Neural cell (in vitro differentiated cells): Measurements from ENCODE around the gene NRG3. TPM values are rescaled to one million over a fixed set of nuclear protein-coding genes. Genes with fewer than 3 reads are reported as not detected.

Source experiments
- H2AFZ ChIP-seq: fragments of 200-600, 300-800 bp; sonication (generic), shearing (Covaris generic); 2 replicates; pipeline ENCODE4 v1.6.0; 2014; ENCODE audit warnings: low read depth, mild to moderate bottlenecking, antibody characterized with exemption, low read length, moderate library complexity
- H3F3A ChIP-seq: fragments of 200-600 bp; shearing (Covaris generic); 2 replicates; pipeline ENCODE4 v1.6.1; 2016; ENCODE audit warnings: mild to moderate bottlenecking, moderate library complexity, mixed read lengths, antibody characterized with exemption, low read length; ENCODE audit not compliant: insufficient read depth, poor library complexity, severe bottlenecking
- H3K27ac ChIP-seq: fragments of 200-600, 300-800 bp; sonication (generic), shearing (Covaris generic); 2 replicates; pipeline ENCODE4 v1.5.1; 2014; ENCODE audit warnings: mild to moderate bottlenecking, low read length, moderate library complexity
- H3K27me3 ChIP-seq: fragments of 300-800, 200-600 bp; sonication (generic), shearing (Covaris generic); 2 replicates; pipeline ENCODE4 v1.6.0; 2014; ENCODE audit warnings: mild to moderate bottlenecking, low read depth, low read length, moderate library complexity; ENCODE audit not compliant: insufficient read depth
- H3K36me3 ChIP-seq: fragments of 300-800, 200-600 bp; sonication (generic), shearing (Covaris generic); 2 replicates; pipeline ENCODE4 v1.5.1; 2014; ENCODE audit warnings: mild to moderate bottlenecking, antibody characterized with exemption, low read length, moderate library complexity; ENCODE audit not compliant: insufficient read depth
- H3K4me2 ChIP-seq: fragments of 300-800, 200-600 bp; sonication (generic), shearing (Covaris generic); 2 replicates; pipeline ENCODE4 v1.6.0; 2014; ENCODE audit warnings: mild to moderate bottlenecking, low read length
- H3K4me3 ChIP-seq: fragments of 300-800, 200-600 bp; sonication (generic), shearing (Covaris generic); 2 replicates; pipeline ENCODE4 v1.5.1; 2014; ENCODE audit warnings: mild to moderate bottlenecking, low read length, moderate library complexity
- H3K79me2 ChIP-seq: fragments of 200-600 bp; shearing (Covaris generic); replicated peaks from 2 replicates; pipeline ENCODE4 v1.6.0; 2014; ENCODE audit warnings: mild to moderate bottlenecking, low read length, moderate library complexity; ENCODE audit not compliant: insufficient read depth
- H3K9ac ChIP-seq: fragments of 300-800, 200-600 bp; sonication (generic), shearing (Covaris generic); 2 replicates; pipeline ENCODE4 v1.6.1; 2016; ENCODE audit warnings: mild to moderate bottlenecking, low read length, mixed read lengths
- H3K9me2 ChIP-seq: fragments of 200-600 bp; shearing (Covaris generic); 2 replicates; pipeline ENCODE4 v1.6.1; 2016; ENCODE audit warnings: mild to moderate bottlenecking, low read length, mixed read lengths; ENCODE audit not compliant: insufficient read depth
- H3K9me3 ChIP-seq: fragments of 200-600, 300-800 bp; sonication (generic), shearing (Covaris generic); 2 replicates; pipeline ENCODE4 v1.6.1; 2016; ENCODE audit warnings: mild to moderate bottlenecking, mixed run types, low read length, moderate library complexity, mixed read lengths
- H4K20me1 ChIP-seq: fragments of 200-600 bp; shearing (Covaris generic); 2 replicates; pipeline ENCODE4 v1.6.1; 2016; ENCODE audit warnings: mild to moderate bottlenecking, mixed run types; ENCODE audit not compliant: insufficient read depth
- CTCF ChIP-seq: fragments of 450-650 bp; IDR thresholded peaks from 2 replicates; pipeline ENCODE4 v1.5.1; 2014; ENCODE audit warnings: antibody characterized with exemption, mild to moderate bottlenecking, moderate library complexity; ENCODE audit not compliant: poor library complexity, severe bottlenecking
- EP300 ChIP-seq: fragments of 450-650 bp; conservative IDR thresholded peaks from 2 replicates; pipeline ENCODE4 v1.6.1; 2014; ENCODE audit warnings: antibody characterized with exemption, mild to moderate bottlenecking, moderate library complexity; ENCODE audit not compliant: poor library complexity, severe bottlenecking
- EZH2 ChIP-seq: fragments of 200-600, 300-800 bp; shearing (Covaris generic), sonication (generic); IDR thresholded peaks from 2 replicates; pipeline ENCODE4 v1.6.1; 2014; ENCODE audit warnings: antibody characterized with exemption, low read length, borderline replicate concordance, mild to moderate bottlenecking; ENCODE audit not compliant: insufficient read depth, poor library complexity, severe bottlenecking
- MXI1 ChIP-seq: fragments of 450-650 bp; conservative IDR thresholded peaks from 2 replicates; pipeline ENCODE4 v1.6.1; 2014; ENCODE audit warnings: antibody characterized with exemption, mild to moderate bottlenecking; ENCODE audit not compliant: poor library complexity, severe bottlenecking
- POLR2AphosphoS5 ChIP-seq: IDR thresholded peaks from 2 replicates; pipeline ENCODE4 v1.6.1; 2012
- RAD21 ChIP-seq: fragments of 450-650 bp; conservative IDR thresholded peaks from 2 replicates; pipeline ENCODE4 v1.6.1; 2014; ENCODE audit warnings: antibody characterized with exemption, mild to moderate bottlenecking, moderate library complexity
- REST ChIP-seq: IDR thresholded peaks from 2 replicates; pipeline ENCODE4 v1.6.1; 2012; ENCODE audit warnings: borderline replicate concordance
- SMC3 ChIP-seq: fragments of 450-650 bp; conservative IDR thresholded peaks from 2 replicates; pipeline ENCODE4 v1.6.1; 2014; ENCODE audit warnings: antibody characterized with exemption, mild to moderate bottlenecking, moderate library complexity; ENCODE audit not compliant: poor library complexity
- TAF1 ChIP-seq: IDR thresholded peaks from 2 replicates; pipeline ENCODE4 v1.6.1; 2012; ENCODE audit warnings: low read depth
- polyA plus RNA-seq: library from polyadenylated mRNA; depleted of rRNA; stranded (reverse); fragments of >200 nt; gene quantifications from 2 replicates; pipeline ENCODE4 v1.2.3, GENCODE V29; 2014

Gene NRG3
- polyA plus RNA-seq, 1 donor from 2014 or later, result 14.0 TPM

- Histone ChIP-seq H3K9me3 (no peaks in the 10 kb centered on the region), H3K27me3 (no peaks in the 10 kb centered on the region), H3K27ac (no peak overlapping the region), H3F3A (no peaks in the 10 kb centered on the region), H3K79me2 (no peaks in the 10 kb centered on the region), H3K9ac (no peak overlapping the region), H2AFZ (no peak overlapping the region), H4K20me1 (no peaks in the 10 kb centered on the region), H3K4me2 (no peak overlapping the region), H3K36me3 (no peaks in the 10 kb centered on the region), H3K4me3 (no peak overlapping the region), H3K9me2 (no peaks in the 10 kb centered on the region)
- TF ChIP-seq RAD21 (no peak), SMC3 (no peak), TAF1 (no peak), EP300 (no peak), MXI1 (no peak), POLR2AphosphoS5 (no peak), CTCF (no peak), EZH2 (no peak), REST (no peak)
These were observed 103.2 kb downstream of the NRG3 start for GRCh38 chr10:81978238-81978637.

GRCh38 chr10:81981724-81982123, 106.7 kb downstream of the NRG3 start:
- TF ChIP-seq REST (no peak), TAF1 (no peak), CTCF (no peak), SMC3 (no peak), EZH2 (no peak), RAD21 (no peak), POLR2AphosphoS5 (no peak), MXI1 (no peak), EP300 (no peak)
- no peaks in the 10 kb centered on the region for H3K27me3 ChIP-seq
- no peak overlapping the region for H3K27ac ChIP-seq
- no peaks in the 10 kb centered on the region for H3K9me2 ChIP-seq
- no peaks in the 10 kb centered on the region for H3K36me3 ChIP-seq
- no peaks in the 10 kb centered on the region for H3K9me3 ChIP-seq
- no peak overlapping the region for H2AFZ ChIP-seq
- no peak overlapping the region for H3K4me2 ChIP-seq
- H3K4me3 ChIP-seq, result no peak overlapping the region
- H4K20me1 ChIP-seq, result no peaks in the 10 kb centered on the region
- H3K9ac ChIP-seq, result no peak overlapping the region
- H3K79me2 ChIP-seq, result no peaks in the 10 kb centered on the region
- no peaks in the 10 kb centered on the region for H3F3A ChIP-seq
